GM18517 (cell line): ENCODE data around the gene HLTF.
"Not testable (repeated sequence)": the region's sequence is repeated elsewhere in the genome, so short reads cannot be mapped to it uniquely, and the experiment has no call there.

Experiments used
- ATAC-seq: cut with Tn5 transposase; IDR thresholded peaks from one replicate; pipeline ENCODE4 v1.9.1; 2021; ENCODE audit warnings: mild to moderate bottlenecking, moderate library complexity; ENCODE audit not compliant: unreplicated experiment

HLTF gene

GRCh38 chr3:149086232-149086988 is at the start of gene HLTF:
TSS of gene HLTF (minus strand) at chr3:149086533. CDS start at chr3:149086336, 197 bp downstream.
- ATAC-seq, result peak; percentile 98

DNA sequence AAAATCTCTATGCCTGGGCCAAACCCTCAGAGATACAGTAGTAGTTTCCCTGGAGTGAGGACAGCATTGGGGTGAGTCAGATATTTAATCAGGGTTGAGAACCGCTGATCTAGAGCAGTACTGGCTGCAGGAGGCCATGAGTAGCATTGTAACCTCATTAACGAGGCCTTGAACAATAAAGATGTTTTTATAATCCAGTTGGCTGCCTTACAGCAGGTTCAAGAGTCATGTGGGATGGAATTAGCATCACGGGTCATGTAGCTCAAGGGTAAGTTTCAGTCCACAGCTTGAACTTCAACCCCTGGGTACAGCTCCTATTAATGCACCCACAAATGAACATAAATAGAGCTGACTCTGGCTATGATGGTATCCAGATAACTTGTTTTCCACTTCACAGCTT is 48.2 kb upstream of the HLTF start:
- ATAC-seq, result no peak

GRCh38 chr3:149131589-149131988 is 45.3 kb upstream of the HLTF start:
- ATAC-seq, result no peak

DNA sequence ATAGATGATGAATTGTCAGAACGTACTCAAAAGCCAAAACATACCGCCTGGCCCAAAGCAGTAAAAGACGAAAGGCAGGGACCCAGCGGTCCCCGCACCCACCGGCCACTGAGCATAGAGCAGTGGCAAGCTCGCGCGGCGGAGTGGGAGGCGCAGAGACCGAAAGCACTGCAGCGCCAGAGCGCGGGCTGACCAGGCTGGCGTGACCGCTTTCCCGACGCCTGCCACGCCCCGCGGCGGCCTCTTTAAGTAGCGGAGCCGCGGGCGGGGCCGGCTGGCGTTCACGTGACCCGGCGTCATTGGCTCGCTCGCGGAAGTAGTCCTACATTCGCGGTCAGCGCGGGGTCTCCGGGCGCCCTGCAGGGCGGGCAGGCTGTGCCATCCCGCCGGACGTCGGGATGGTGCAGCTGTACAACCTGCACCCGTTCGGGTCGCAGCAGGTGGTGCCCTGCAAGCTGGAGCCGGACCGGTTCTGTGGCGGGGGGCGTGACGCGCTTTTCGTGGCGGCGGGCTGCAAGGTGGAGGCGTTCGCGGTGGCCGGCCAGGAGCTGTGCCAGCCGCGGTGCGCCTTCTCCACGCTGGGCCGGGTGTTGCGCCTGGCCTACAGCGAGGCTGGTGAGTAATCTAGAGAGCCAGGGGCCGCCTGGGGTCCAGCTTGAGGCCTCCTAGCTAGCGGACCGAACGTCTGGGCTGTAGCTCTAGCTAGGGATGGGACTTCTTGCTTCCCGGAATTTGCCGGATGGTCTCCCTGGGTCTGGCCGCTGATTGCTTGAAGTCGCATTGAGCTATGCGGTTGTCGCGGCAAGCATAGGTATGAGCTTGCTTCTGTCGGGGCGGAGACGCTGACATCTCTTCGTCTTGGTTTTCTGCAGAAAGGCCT is 43.2 kb upstream of the HLTF start, which contains the start of gene HPS3:
TSS of gene HPS3 (plus strand) at position 313 of the 880 bp plus-strand sequence. CDS start at position 399, 86 bp downstream.
- peak; percentile 83 for ATAC-seq

DNA sequence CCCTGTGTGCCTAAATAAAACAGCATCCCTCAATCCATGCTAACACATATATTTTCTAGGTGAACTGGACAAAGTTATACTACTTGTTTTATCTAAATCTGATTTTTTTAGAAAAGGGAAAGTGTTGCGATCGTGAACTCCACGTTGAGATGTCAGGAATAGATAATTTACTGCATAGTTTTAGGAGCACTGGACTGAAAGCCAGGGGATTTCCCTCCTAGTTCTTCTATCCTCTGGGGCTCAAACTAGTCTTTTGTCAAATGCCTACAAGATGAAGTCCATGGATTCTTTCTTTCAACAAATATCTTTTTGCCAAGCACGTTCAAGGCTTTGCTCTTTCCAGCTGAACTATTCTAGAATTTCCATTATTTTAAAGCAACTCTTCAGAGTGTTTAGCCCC is 42.5 kb upstream of the HLTF start:
- no peak for ATAC-seq

DNA sequence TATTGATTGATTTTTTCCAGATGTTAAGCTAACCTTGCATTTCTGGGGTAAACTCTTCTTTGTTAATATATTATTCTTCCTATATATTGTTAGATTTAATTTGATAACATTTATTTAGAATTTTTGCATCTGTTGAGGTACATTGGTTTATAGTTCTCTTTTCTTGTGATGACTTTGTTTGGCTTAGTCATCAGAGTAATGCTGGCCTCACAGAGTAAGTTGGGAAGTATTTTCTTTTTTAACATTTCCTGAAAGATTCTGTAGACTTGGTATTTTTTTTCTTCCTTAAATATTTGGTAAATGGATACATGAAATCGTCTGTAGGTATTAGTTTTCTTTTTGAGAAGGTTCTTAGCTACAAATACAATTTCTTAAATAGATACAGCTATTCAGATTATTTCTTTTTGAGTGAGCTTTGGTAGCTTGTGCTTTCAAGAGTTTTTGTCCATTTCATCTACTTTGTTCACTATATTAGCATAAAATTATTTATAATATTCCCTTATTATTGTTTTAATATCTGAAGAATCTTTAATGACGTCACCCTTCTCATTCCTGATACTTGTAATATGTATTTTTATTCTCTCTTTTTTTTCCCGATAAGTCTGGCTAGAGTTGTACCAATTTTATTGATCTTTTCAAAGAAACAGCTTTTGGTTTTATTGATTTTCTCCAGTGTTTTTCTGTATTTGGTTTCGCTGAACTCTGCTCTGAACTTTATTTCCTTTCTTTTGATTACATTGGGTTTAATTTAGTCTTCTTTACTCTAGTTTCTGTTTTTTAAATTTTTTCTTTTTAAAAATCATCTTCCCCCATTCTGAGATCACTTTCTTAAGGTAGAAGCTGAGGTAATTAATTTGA is 36.6 kb upstream of the HLTF start:
- ATAC-seq, result no peak

DNA sequence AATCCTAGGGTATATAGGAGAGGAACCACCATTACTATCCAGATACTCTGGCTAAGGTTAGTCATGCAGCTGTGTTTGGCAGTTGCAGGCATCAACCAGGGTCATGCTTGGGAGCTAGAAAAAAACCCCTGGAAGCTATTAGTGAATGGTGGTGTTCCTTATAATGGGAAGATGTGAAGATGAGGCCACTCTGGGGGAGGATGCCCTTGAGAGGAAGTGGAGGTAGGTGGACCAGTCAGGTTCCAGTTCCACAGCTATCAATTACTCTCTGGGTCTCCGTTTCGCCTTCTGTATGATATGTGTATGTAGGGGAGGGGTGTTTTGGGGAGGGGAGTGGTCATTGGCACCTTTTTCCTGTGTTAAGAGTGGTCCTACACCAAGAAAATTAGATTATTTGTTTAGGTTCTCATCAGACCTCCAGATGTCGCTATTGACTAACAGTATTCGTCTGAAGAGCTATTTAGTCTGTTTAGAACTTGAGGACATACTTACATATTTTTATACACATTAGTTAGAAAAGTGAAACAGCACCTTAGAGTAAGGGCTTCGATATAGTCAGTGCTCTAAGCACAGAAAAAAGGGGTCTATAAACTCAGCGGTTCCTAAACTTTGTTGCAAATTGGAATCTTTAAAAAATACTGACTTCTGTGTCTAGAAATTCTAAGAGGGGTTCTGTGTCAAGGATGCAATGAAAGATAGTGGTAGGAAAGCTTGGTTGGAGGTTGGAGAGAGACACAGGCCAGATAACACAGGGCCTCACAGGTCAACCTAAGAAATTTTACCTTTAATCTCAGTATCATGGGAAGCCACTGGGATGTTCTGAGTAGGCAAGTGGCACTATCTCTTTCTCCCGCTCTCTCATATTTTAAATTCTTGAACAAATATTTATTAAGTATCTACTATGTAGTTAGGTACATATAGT is 34.0 kb upstream of the HLTF start:
- peak; percentile 49 for ATAC-seq

GRCh38 chr3:149119466-149119865 is 33.1 kb upstream of the HLTF start:
- no peak for ATAC-seq

DNA sequence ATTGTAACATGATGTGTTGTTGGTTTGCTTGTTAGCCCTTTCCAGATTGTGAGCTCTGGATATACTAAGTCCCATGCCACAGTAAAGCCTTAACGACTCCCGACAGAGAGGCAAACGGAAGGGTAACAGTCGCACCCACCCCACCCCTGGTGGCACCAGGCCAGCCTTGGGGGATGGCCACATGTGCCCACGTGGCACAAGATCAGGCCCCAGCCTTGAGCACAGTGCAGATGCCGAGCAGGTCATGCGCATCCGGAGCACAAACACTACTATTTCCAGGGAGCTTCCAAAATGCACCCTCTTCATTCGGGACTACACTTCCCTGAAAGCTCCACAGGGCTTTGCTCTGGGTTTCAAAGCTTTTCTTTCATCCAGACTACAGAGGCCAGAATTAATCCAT is 32.4 kb upstream of the HLTF start:
- ATAC-seq, result no peak

GRCh38 chr3:149115114-149115513 is 28.8 kb upstream of the HLTF start:
- no peak for ATAC-seq

DNA sequence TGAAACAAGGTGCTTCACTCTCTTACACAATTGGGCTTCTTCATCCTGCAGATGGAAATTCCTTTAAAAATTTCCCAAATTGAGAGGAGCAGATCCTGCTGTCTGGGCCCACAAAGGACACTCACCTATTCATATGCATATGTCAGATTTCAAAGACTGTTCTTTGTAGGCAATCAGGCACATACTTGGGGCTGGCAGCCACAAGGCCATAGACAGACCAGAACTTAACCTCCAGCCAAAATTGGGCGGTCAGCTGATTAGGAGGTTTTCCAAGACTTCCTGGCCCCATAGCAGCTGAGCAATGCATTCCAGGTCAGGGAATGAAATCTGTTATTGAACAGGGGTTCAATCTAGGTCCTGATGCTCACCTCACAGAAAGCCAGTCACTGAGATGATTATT is 28.1 kb upstream of the HLTF start:
- no peak for ATAC-seq

DNA sequence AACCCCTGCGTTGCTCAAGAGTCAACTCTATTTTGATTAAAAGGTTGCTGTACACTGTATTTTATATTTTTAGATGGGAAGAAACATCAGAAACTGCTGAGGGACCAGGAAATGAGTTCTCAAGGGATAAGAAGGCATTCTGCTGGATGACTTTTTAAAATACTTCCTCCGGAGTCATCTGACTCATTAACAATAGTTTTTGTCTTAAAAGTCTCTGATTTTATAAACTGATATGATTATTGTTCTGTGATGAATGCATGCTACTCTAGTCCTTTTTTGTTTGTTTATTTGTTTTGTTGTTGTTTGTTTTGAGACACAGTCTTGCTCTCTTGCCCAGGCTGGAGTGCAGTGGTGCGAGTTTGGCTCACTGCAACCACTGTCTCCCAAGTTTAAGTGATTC is 18.2 kb upstream of the HLTF start:
- no peak for ATAC-seq

GRCh38 chr3:149101641-149102040 is 15.3 kb upstream of the HLTF start:
- ATAC-seq, result no peak

GRCh38 chr3:149101154-149101553 is 14.8 kb upstream of the HLTF start:
- ATAC-seq, result no peak

DNA sequence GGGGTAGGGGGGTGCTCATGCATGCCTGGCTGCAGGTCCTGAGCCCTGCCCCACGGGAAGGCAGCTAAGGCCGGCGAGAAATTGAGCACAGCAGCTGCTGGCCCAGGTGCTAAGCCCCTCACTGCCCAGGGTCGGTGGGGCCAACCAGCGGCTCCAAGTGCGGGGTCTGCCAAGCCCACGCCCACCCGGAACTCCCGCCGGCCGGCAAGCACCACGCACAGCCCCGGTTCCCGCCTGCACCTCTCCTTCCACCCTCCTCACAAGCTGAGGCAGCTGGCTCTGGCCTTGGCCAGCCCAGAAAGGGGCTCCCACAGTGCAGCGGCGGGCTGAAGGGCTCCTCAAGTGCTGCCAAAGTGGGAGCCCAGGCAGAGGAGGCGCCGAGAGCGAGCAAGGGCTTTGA is 11.7 kb upstream of the HLTF start:
- ATAC-seq, result not testable (repeated sequence)

DNA sequence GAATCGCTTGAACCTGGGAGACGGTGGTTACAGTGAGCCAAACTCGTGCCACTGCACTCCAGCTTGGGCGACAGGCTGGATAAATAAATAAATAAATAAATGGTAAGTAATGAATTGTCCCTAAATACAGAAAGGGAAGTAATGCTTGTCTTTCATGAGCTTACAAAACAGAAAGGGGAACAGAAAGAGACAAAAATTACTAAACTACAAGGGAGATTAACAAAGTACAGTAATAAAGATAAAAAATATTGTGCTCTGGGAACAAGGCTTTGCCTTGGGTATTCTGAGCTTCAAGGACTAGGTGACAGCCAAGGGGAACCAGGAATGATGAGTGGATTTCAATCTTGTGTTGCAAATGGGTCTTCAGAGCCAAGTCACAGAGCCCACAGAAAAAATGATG is 9.2 kb upstream of the HLTF start:
- ATAC-seq, result peak; percentile 93

- no peak for ATAC-seq
These were observed 5.7 kb upstream of the HLTF start for GRCh38 chr3:149091983-149092382.

- no peak for ATAC-seq
These were observed 4.6 kb upstream of the HLTF start for GRCh38 chr3:149090907-149091306.

- ATAC-seq, result no peak
These were observed 4.1 kb upstream of the HLTF start for GRCh38 chr3:149090461-149090860.

DNA sequence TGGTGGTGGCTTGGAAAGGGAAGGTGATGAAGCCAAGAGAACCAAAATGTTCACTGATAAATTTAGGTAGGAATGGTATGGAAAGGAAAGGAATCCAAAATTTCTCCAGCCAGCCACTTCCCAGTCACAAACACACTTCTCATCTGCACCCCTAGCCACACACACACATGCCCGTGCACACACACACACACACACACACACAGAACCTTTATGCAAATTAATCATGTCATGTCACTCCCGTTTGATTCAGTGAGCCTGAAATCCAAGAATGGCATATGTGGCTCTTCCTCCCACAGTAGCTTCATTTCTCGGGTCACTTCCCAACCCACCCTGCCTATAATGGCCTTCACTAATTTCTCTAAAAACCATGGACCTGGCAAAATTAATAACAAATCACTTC is 3.1 kb upstream of the HLTF start:
- ATAC-seq, result no peak
